ENCODE results near the gene TTN.

TTN gene

DNA sequence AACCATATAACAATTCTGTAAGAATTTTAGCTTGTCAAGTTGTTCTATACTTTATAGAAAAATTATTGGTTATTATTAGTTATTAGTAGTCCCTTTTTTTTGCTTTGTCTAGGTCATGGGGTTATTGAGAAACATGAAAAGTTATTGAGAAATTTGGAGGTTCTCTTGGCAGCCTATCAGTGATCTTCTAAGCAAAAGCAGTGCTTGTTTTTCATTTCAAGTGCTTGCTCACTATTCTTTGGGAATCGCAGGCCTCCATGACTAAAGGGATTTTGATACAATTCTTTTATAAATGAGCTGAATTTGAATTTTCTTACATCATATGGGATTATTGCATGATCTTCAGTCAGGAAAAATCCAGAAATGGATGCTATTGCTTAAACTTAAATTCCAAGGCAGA is 301.1 kb downstream of the TTN start:
- Histone ChIP-seq H3K27me3 (replicated peaks; ENCODE audit: control insufficient read depth, insufficient read depth, low read length) (no peaks in the 10 kb centered on the region), H3K36me3 (ENCODE audit: control insufficient read depth, insufficient read depth, low read length) (no peaks in the 10 kb centered on the region; the same call in 1 of the 2 replicates), H3K4me3 (replicated peaks; ENCODE audit: low read depth, low read length) (no peak overlapping the region)
- no peak for DNase-seq (ENCODE audit: extremely low read depth, insufficient read length)
- TF ChIP-seq, protein P1, sequence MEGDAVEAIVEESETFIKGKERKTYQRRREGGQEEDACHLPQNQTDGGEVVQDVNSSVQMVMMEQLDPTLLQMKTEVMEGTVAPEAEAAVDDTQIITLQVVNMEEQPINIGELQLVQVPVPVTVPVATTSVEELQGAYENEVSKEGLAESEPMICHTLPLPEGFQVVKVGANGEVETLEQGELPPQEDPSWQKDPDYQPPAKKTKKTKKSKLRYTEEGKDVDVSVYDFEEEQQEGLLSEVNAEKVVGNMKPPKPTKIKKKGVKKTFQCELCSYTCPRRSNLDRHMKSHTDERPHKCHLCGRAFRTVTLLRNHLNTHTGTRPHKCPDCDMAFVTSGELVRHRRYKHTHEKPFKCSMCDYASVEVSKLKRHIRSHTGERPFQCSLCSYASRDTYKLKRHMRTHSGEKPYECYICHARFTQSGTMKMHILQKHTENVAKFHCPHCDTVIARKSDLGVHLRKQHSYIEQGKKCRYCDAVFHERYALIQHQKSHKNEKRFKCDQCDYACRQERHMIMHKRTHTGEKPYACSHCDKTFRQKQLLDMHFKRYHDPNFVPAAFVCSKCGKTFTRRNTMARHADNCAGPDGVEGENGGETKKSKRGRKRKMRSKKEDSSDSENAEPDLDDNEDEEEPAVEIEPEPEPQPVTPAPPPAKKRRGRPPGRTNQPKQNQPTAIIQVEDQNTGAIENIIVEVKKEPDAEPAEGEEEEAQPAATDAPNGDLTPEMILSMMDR (IDR thresholded peaks at IDR 0.05; ENCODE audit: insufficient read depth, low read length, poor library complexity, severe bottlenecking), result no peak

DNA sequence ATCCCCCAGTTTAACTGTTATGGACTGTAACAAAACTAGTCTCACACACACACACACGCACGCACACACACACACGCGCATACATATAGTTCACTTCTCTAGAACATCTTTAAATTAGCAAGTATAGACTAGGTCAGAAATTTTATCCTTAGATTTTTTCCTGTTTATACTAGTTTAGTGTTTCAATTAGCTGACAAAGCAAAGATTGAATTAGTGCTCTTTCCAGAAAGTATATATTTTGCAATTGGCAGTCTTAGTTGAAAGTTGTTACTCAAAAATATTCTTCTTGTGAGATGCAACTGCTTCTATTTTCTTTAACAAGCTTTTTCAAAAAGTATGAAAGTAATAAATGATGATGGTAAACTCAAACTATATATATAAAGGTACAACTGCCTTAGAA is 304.5 kb downstream of the TTN start:
- TF ChIP-seq, protein P1 (IDR thresholded peaks at IDR 0.05; ENCODE audit: insufficient read depth, low read length, poor library complexity, severe bottlenecking), result no peak
- H3K36me3 ChIP-seq (ENCODE audit: control insufficient read depth, insufficient read depth, low read length), result peaks cover 3% of the 10 kb centered on the region; the same call in 1 of the 2 replicates
- H3K4me3 ChIP-seq (replicated peaks; ENCODE audit: low read depth, low read length), result no peak overlapping the region

DNA sequence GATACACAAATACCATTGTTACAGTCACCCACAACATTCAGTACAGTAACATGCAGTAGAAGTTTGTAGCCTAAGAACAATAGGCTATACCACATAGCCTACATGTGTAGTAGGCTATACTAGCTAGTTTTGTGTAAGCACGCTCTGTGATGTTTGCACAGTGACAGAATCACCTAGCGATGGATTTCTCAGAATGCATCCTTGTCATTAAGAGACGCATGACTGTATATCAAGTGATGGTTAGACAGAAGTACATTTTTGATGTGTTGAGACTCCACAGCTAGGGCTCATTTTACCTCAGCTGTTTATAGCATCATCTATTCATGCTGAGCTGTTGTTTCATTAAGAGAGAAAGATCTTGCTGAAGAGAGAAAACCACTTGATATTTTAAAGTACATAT is 307.6 kb downstream of the TTN start:
- no peak for DNase-seq (ENCODE audit: extremely low read depth, insufficient read length)
- Histone ChIP-seq H3K27me3 (replicated peaks; ENCODE audit: control insufficient read depth, insufficient read depth, low read length) (no peaks in the 10 kb centered on the region), H3K4me3 (replicated peaks; ENCODE audit: low read depth, low read length) (no peak overlapping the region), H3K36me3 (ENCODE audit: control insufficient read depth, insufficient read depth, low read length) (peaks cover 3% of the 10 kb centered on the region)
- TF ChIP-seq, protein P1 (IDR thresholded peaks at IDR 0.05; ENCODE audit: insufficient read depth, low read length, poor library complexity, severe bottlenecking), result no peak

More for the DNA sequence above, 304.5 kb downstream of the TTN start:
- H3K27me3 ChIP-seq (replicated peaks; ENCODE audit: control insufficient read depth, insufficient read depth, low read length), result no peaks in the 10 kb centered on the region
- no peak for DNase-seq (ENCODE audit: extremely low read depth, insufficient read length)

DNA sequence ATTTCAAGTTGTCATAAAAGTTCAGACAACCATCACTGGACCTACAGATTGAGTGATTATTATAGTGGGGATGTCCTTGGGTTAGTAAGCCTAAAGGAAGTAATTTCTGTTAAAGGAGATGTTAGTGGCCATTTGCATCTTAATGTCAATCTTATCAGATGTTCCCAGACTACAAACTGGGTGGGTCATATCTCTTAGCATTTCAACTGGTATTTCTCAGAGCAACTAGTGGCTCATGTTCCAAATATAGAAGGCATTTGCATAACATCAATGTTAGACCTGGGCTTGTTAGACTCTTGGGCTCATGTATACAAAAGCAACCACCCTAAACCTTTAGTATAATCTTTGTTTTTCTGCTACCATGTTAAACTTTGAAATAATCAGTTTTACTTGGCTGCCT is 309.1 kb downstream of the TTN start:
- TF ChIP-seq, protein P1 (IDR thresholded peaks at IDR 0.05; ENCODE audit: insufficient read depth, low read length, poor library complexity, severe bottlenecking), result no peak
- Histone ChIP-seq H3K4me3 (replicated peaks; ENCODE audit: low read depth, low read length) (no peak overlapping the region), H3K36me3 (ENCODE audit: control insufficient read depth, insufficient read depth, low read length) (peaks cover 8% of the 10 kb centered on the region), H3K27me3 (replicated peaks; ENCODE audit: control insufficient read depth, insufficient read depth, low read length) (no peaks in the 10 kb centered on the region)
- DNase-seq (ENCODE audit: extremely low read depth, insufficient read length), result no peak

DNA sequence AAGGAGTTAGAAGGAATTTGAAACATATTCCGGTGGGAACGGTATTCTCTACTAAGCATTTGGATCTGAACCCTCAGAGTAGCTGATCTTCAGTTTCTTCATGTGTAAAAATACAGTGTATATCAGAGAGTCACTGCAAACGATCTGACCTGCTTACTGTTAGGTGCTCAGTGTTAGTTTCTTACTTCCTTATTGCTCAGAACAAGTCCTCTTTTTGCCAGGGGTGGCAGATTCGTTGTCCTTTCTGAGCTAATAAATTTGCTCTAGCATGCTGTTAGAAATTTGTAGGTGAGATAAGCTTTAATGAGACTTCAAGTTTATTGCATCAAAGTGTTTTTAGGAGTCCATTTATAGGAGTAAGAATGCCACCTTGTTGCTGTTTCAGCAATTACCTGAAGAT is 311.2 kb downstream of the TTN start:
- H3K36me3 ChIP-seq (ENCODE audit: control insufficient read depth, insufficient read depth, low read length), result peaks cover 9% of the 10 kb centered on the region
- no peak overlapping the region for H3K4me3 ChIP-seq (replicated peaks; ENCODE audit: low read depth, low read length)
- DNase-seq (ENCODE audit: extremely low read depth, insufficient read length), result no peak
- TF ChIP-seq, protein P1 (IDR thresholded peaks at IDR 0.05; ENCODE audit: insufficient read depth, low read length, poor library complexity, severe bottlenecking), result no peak
- no peaks in the 10 kb centered on the region for H3K27me3 ChIP-seq (replicated peaks; ENCODE audit: control insufficient read depth, insufficient read depth, low read length)

DNA sequence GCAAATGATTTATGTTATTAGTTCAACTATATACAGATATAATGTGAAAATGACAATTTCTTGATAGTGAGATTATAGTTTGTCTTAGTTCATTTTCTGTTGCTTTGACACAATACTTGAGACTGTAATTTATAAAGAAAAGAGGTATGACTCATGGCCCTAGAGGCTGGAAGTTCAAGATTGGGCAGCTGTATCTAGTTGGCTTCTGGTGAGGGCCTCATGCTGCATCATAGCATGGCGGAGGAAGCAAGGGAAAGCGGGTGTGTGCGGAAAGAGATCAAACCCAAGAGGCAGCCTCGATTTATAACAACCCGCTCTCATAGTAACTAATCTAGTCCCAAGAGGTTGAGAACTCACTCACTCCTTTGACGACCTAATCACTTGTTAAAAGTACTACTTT is 315.6 kb downstream of the TTN start:
- H3K27me3 ChIP-seq (replicated peaks; ENCODE audit: control insufficient read depth, insufficient read depth, low read length), result no peaks in the 10 kb centered on the region
- no peak for DNase-seq (ENCODE audit: extremely low read depth, insufficient read length)
- H3K36me3 ChIP-seq (ENCODE audit: control insufficient read depth, insufficient read depth, low read length), result peaks cover 7% of the 10 kb centered on the region
- H3K4me3 ChIP-seq (replicated peaks; ENCODE audit: low read depth, low read length), result no peak overlapping the region
- TF ChIP-seq, protein P1 (IDR thresholded peaks at IDR 0.05; ENCODE audit: insufficient read depth, low read length, poor library complexity, severe bottlenecking), result no peak
